KMS-11 (cell line): Measurements from ENCODE around the gene FAS.

Experiments
- H2AFZ ChIP-seq: fragments of 200-600 bp; sonication (generic); 2 replicates; pipeline ENCODE4 v1.6.1; 2016; ENCODE audit warnings: antibody characterized with exemption, mixed run types, low read depth
- H3K27ac ChIP-seq: fragments of 200-600 bp; sonication (generic); 2 replicates; pipeline ENCODE4 v1.6.1; 2016; ENCODE audit warnings: mild to moderate bottlenecking, mixed run types
- H3K27me3 ChIP-seq: fragments of 200-600 bp; sonication (generic); 2 replicates; pipeline ENCODE4 v1.6.1; 2017; ENCODE audit warnings: mild to moderate bottlenecking, low read depth, mixed run types, moderate library complexity; ENCODE audit not compliant: insufficient read depth
- H3K36me3 ChIP-seq: fragments of 200-600 bp; sonication (generic); 2 replicates; pipeline ENCODE4 v1.6.1; 2017; ENCODE audit warnings: mild to moderate bottlenecking, mixed run types; ENCODE audit not compliant: insufficient read depth
- H3K4me1 ChIP-seq: fragments of 200-600 bp; sonication (generic); 2 replicates; pipeline ENCODE4 v1.6.1; 2016; ENCODE audit warnings: mild to moderate bottlenecking, low read depth, mixed run types; ENCODE audit not compliant: poor library complexity, severe bottlenecking
- H3K4me2 ChIP-seq: fragments of 200-600 bp; sonication (generic); 2 replicates; pipeline ENCODE4 v1.7.0; 2016; ENCODE audit warnings: mild to moderate bottlenecking, mixed run types
- H3K4me3 ChIP-seq: fragments of 200-600 bp; sonication (generic); IDR thresholded peaks from 2 replicates; pipeline ENCODE4 v1.6.1; 2017; ENCODE audit warnings: low read depth, low read length, mixed read lengths; ENCODE audit not compliant: insufficient read depth
- H3K79me2 ChIP-seq: fragments of 200-600 bp; sonication (generic); 2 replicates; pipeline ENCODE4 v1.6.1; 2016; ENCODE audit warnings: low read depth, mixed run types; ENCODE audit not compliant: insufficient read depth
- H3K9ac ChIP-seq: fragments of 200-600 bp; sonication (generic); 2 replicates; pipeline ENCODE4 v1.6.1; 2016; ENCODE audit warnings: mild to moderate bottlenecking, mixed run types
- H4K20me1 ChIP-seq: fragments of 200-600 bp; sonication (generic); 2 replicates; pipeline ENCODE4 v1.6.1; 2016; ENCODE audit warnings: mild to moderate bottlenecking, mixed run types; ENCODE audit not compliant: insufficient read depth
- TF ChIP-seq, protein P1 (sequence below): fragments of 200-600 bp; sonication (generic); conservative IDR thresholded peaks from 2 replicates; pipeline ENCODE4 v1.6.1; 2017; ENCODE audit warnings: low read depth, mild to moderate bottlenecking, antibody characterized with exemption, low read length, moderate library complexity, mixed read lengths

The FAS gene

DNA sequence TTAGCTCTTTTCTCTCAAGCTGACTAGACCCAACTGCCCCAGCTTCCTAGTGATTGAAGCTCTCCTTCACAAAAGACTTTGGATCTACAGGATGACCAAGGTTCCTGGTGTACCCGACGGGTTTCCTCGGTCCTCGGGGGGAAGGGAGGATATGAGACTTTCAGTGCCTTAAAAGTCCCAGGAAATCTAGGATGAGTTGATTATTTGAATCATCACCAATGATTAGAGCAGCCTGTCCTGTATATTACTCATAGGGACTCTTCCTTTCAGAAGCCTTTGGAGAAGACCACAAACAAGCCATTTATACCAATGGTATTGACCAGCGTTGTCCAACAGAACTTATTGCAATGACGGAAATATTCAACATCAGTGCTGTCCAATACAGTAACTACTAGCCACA lies 31.9 kb upstream of the FAS start:
- Histone ChIP-seq H3K4me2 (no peak overlapping the region), H4K20me1 (no peaks in the 10 kb centered on the region), H3K4me1 (peaks cover 8% of the 10 kb centered on the region), H2AFZ (no peak overlapping the region), H3K79me2 (no peaks in the 10 kb centered on the region), H3K36me3 (no peaks in the 10 kb centered on the region), H3K4me3 (no peak overlapping the region), H3K27me3 (no peaks in the 10 kb centered on the region), H3K9ac (no peak overlapping the region), H3K27ac (no peak overlapping the region)
- TF ChIP-seq, protein P1, sequence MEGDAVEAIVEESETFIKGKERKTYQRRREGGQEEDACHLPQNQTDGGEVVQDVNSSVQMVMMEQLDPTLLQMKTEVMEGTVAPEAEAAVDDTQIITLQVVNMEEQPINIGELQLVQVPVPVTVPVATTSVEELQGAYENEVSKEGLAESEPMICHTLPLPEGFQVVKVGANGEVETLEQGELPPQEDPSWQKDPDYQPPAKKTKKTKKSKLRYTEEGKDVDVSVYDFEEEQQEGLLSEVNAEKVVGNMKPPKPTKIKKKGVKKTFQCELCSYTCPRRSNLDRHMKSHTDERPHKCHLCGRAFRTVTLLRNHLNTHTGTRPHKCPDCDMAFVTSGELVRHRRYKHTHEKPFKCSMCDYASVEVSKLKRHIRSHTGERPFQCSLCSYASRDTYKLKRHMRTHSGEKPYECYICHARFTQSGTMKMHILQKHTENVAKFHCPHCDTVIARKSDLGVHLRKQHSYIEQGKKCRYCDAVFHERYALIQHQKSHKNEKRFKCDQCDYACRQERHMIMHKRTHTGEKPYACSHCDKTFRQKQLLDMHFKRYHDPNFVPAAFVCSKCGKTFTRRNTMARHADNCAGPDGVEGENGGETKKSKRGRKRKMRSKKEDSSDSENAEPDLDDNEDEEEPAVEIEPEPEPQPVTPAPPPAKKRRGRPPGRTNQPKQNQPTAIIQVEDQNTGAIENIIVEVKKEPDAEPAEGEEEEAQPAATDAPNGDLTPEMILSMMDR: no peak

DNA sequence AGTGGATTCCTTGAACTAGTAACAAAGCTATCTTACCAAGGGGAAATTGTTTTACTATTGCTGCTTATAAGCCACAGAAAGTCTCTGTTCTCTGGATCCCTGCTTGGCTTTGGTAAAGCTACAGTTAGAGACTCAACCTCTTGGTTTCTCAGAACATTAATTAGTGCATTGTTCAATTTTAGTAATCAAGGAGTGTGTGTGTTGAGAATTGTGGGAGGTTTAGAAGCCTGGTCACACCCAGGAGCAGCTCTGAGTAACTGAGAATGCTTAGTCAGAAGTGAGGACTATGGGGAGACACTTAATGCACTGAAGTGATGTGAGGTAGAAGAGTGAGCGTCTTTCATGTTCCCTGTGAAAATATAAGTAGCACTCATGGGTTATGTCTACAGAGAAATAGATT lies 29.8 kb upstream of the FAS start:
- TF ChIP-seq, protein P1: no peak
- H3K27ac ChIP-seq: no peak overlapping the region
- H3K27me3 ChIP-seq: no peaks in the 10 kb centered on the region
- H3K4me1 ChIP-seq: peaks cover 8% of the 10 kb centered on the region
- no peak overlapping the region for H2AFZ ChIP-seq
- no peak overlapping the region for H3K4me3 ChIP-seq
- H4K20me1 ChIP-seq: no peaks in the 10 kb centered on the region
- no peaks in the 10 kb centered on the region for H3K36me3 ChIP-seq
- H3K4me2 ChIP-seq: no peak overlapping the region
- H3K79me2 ChIP-seq: no peaks in the 10 kb centered on the region
- H3K9ac ChIP-seq: no peak overlapping the region

DNA sequence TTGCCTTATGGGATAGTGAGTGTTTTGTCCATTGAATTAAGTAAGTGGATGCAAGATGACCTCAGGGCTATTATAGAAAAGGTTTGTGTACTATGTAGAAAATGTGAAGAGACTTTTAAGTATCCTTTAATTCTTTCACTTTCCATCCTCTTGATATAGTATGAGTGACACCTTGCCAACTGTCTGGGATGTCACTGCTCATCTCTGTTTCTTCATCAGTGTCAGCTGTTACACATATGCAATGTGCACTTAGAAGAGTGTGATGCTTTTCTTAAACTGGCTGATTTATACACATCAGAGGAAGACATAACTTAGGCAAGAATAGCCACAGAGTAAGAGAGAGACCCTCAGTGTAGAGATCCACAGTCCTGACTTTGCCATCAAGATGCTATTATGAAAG lies 29.3 kb upstream of the FAS start:
- H2AFZ ChIP-seq: no peak overlapping the region
- no peak overlapping the region for H3K27ac ChIP-seq
- H3K27me3 ChIP-seq: no peaks in the 10 kb centered on the region
- no peaks in the 10 kb centered on the region for H3K79me2 ChIP-seq
- H3K4me3 ChIP-seq: no peak overlapping the region
- no peak overlapping the region for H3K4me2 ChIP-seq
- H4K20me1 ChIP-seq: no peaks in the 10 kb centered on the region
- TF ChIP-seq, protein P1: no peak
- no peak overlapping the region for H3K9ac ChIP-seq
- no peaks in the 10 kb centered on the region for H3K36me3 ChIP-seq
- peaks cover 8% of the 10 kb centered on the region for H3K4me1 ChIP-seq

DNA sequence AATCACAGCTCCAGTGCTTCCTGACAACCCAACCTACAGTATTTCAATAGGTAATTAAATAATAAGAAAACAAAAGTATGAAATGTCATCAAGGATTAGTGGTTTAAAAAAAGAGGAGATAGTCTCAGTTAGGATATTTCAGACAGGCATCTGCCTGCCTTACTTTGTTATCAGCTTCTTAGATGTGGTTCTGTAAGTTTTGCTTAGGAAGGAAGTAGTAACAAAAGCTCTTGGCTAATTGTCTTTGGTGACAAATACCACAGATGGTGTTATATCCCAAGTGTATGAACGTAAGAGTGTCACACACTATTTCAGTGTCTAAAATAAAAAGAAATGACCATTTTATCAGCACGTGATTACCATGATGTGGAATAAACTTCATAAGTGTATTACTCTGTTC lies 28.3 kb upstream of the FAS start:
- H3K4me2 ChIP-seq: no peak overlapping the region
- TF ChIP-seq, protein P1: no peak
- no peak overlapping the region for H3K9ac ChIP-seq
- no peaks in the 10 kb centered on the region for H3K36me3 ChIP-seq
- no peaks in the 10 kb centered on the region for H3K79me2 ChIP-seq
- no peak overlapping the region for H2AFZ ChIP-seq
- H3K27me3 ChIP-seq: no peaks in the 10 kb centered on the region
- H3K4me1 ChIP-seq: peaks cover 8% of the 10 kb centered on the region
- H3K27ac ChIP-seq: no peak overlapping the region
- no peak overlapping the region for H3K4me3 ChIP-seq
- no peaks in the 10 kb centered on the region for H4K20me1 ChIP-seq
